ENCODE measurements around the gene MAP3K10.

DNA sequence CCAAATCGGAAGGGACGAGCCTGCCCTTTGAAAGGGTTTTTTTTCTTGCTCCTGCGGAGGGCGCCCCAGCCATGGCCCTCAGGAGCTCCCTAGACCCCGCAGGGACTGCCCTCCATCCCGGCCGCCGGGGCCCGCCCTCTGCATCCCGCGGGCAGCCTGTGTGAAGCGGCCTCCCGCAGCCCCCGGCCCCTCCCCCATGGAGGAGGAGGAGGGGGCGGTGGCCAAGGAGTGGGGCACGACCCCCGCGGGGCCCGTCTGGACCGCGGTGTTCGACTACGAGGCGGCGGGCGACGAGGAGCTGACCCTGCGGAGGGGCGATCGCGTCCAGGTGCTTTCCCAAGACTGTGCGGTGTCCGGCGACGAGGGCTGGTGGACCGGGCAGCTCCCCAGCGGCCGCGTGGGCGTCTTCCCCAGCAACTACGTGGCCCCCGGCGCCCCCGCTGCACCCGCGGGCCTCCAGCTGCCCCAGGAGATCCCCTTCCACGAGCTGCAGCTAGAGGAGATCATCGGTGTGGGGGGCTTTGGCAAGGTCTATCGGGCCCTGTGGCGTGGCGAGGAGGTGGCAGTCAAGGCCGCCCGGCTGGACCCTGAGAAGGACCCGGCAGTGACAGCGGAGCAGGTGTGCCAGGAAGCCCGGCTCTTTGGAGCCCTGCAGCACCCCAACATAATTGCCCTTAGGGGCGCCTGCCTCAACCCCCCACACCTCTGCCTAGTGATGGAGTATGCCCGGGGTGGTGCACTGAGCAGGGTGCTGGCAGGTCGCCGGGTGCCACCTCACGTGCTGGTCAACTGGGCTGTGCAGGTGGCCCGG, 815 bp downstream of the MAP3K10 start:
- TF ChIP-seq POLR2A (IDR thresholded peaks at IDR 0.05; ENCODE audit: low read length) (no peak), GATA1 (IDR thresholded peaks at IDR 0.05; ENCODE audit: low read depth, low read length) (no peak)
